Stimulated activated naive CD8-positive, alpha-beta T cell treated with anti-CD3 and anti-CD28 coated beads, Interleukin-15, Interleukin-2, amounts not matched to agents 100 ng/mL and 50 ng/mL, for 24 hours (primary cell): ENCODE results near the gene SORCS2.

Experiments
- H3K27ac Mint-ChIP-seq: one replicate; pipeline ENCODE4 v1.8.0; 2021; ENCODE audit warnings: mild to moderate bottlenecking, mixed read lengths
- H3K27me3 Mint-ChIP-seq: one replicate; pipeline ENCODE4 v1.8.0; 2021; ENCODE audit warnings: mixed read lengths
- H3K36me3 Mint-ChIP-seq: one replicate; pipeline ENCODE4 v1.8.0; 2021; ENCODE audit warnings: low read depth, mixed read lengths
- H3K4me1 Mint-ChIP-seq: one replicate; pipeline ENCODE4 v1.8.0; 2021; ENCODE audit warnings: low read depth, mixed read lengths
- H3K4me3 Mint-ChIP-seq: one replicate; pipeline ENCODE4 v1.8.0; 2021; ENCODE audit warnings: mild to moderate bottlenecking, mixed read lengths
- H3K9me3 Mint-ChIP-seq: one replicate; pipeline ENCODE4 v1.8.0; 2021; ENCODE audit warnings: mixed read lengths

Gene SORCS2

DNA sequence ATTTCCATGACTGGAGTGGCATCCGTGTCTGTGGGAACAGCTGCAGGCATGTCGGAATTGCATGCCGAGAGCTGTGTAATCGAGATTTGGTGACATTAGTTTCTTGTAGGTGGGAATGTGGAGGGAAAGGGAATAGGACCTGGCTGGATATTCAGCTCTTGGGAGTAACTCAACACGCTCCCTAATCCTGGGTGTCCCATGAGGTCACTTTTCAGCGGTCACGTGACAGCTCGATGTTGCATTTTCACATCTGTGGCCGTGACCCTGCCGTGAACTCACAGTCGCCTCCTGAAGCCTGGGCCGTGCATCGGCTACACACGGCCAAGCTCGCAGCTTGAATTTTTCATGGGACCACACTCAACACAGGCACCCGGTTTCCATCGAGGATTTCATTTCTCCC, 268.2 kb downstream of the SORCS2 start:
- Mint-ChIP-seq H3K27me3 (peaks cover 8% of the 10 kb centered on the region), H3K4me1 (no peaks in the 10 kb centered on the region), H3K27ac (no peak overlapping the region), H3K36me3 (no peaks in the 10 kb centered on the region), H3K9me3 (no peaks in the 10 kb centered on the region), H3K4me3 (no peak overlapping the region)

DNA sequence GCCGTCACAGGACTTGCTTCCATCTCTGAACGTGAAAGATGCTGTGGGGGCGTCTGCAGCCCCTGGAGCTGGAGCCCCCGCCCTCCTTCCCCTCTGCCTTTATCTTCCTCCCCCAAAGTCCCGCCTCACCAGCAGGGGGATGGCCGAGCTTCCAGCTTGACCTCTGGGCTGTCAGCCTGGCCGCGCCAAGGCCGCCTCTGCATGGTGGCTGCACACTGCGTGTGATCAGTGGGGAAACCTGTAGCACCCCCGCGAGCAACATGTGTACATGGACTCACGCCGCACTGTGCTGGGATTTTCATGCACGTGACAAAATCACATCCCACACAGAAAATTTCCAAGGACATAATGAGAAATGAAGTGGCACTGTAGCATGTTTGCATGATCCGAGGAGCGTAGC, 268.9 kb downstream of the SORCS2 start:
- Mint-ChIP-seq H3K4me3 (no peak overlapping the region), H3K9me3 (no peaks in the 10 kb centered on the region), H3K27ac (no peak overlapping the region), H3K27me3 (peaks cover 8% of the 10 kb centered on the region), H3K36me3 (no peaks in the 10 kb centered on the region), H3K4me1 (no peaks in the 10 kb centered on the region)

DNA sequence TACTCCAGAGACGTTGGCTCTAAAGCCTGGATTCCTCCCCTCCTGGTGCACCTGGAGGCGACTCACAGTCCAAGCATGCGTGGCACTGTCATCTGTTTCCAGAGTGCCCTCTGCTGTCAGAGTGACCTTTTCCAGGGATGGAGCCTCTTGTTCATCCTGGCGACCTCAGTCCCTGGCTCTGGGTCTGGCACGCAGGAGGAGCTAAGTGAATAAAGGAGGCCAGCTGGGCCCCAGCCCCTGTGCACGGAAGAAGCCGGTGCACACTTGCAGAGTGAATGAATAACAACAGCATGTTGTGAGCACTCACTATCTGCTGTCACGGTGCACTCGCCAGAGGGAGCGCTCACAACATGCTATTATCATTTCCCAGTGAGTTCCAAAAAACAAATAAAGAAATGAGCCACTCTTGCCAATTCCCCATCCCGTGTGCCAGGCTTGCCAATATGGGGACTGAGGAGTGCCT, 270.2 kb downstream of the SORCS2 start:
- Mint-ChIP-seq H3K27me3 (peaks cover 8% of the 10 kb centered on the region), H3K9me3 (no peaks in the 10 kb centered on the region), H3K36me3 (no peaks in the 10 kb centered on the region), H3K27ac (no peak overlapping the region), H3K4me1 (no peaks in the 10 kb centered on the region), H3K4me3 (no peak overlapping the region)

DNA sequence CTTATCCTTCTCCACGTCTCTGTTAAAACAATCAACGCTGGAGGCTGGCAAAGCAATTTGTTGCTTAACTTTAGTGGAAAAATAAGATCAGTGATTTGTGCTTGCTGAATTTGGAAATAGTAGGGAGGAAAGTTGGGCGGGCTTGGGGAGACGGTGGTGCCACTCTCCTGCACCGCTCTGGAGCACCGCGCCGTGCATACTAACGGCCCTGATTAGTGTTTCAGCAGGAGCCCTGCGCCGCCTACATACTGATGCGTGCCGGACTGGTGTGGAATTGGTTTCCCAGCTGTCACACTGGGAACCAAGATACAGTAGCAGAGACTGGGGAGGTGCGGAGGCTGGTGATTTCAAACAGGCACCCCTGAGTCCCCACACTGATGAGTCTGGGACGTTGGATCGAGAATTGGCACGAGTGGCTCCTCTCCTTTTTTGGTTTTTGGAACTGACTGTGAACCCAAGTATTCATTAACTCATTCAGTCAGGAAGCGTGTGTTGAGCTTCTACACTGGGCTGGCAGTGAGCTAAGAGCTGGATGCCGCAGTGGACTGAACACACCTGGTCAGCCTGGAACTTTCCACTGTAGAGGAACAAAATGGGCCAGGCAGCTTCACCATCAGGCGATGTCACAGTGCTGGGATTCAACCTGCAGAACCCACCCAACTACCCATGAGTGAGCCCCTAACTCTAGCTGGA, 271.4 kb downstream of the SORCS2 start:
- H3K27me3 Mint-ChIP-seq, result peaks cover 8% of the 10 kb centered on the region
- H3K27ac Mint-ChIP-seq, result no peak overlapping the region
- no peaks in the 10 kb centered on the region for H3K4me1 Mint-ChIP-seq
- H3K4me3 Mint-ChIP-seq, result no peak overlapping the region
- no peaks in the 10 kb centered on the region for H3K36me3 Mint-ChIP-seq
- no peaks in the 10 kb centered on the region for H3K9me3 Mint-ChIP-seq

DNA sequence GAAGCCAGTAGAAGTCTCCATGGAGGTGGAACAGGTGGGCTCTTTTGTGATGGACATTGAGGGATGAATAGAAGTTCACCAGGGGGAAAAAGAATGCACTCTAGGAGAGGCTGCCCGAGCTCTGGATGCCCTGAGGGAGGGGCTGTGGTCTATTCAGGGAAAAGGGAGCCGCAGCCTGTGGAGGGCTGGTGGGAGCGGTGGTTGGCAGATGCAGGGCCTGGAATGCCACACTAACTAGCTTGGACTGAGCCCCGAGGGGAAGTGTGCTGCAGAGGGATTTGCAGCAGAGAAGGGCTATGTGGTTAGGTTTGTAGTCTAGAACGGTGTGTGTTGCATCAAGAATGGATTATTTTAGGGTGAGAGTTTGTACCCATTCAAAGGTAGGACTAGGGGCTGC, 271.9 kb downstream of the SORCS2 start:
- Mint-ChIP-seq H3K4me3 (no peak overlapping the region), H3K27ac (no peak overlapping the region), H3K36me3 (no peaks in the 10 kb centered on the region), H3K9me3 (no peaks in the 10 kb centered on the region), H3K27me3 (peaks cover 8% of the 10 kb centered on the region), H3K4me1 (no peaks in the 10 kb centered on the region)

DNA sequence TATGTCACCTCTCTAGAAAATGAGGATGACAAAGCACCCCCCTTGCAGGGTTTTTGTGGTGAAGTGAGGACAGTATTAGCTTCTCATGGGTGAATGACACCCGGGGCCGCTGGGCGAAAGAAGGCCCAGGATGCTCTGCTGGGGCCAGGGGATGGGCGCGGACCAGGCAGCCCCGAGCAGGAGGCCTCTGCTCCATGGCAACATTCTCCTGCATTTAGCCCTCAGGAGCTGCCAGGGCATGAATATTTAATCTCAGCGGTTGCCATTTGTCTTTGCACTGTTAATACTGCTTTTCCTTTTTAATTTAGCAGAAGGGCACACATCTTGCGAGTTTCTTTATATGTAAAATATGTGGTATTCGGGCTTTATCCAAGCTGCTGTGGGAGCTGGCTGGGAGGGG, 272.7 kb downstream of the SORCS2 start:
- Mint-ChIP-seq H3K4me3 (no peak overlapping the region), H3K4me1 (no peaks in the 10 kb centered on the region), H3K27ac (no peak overlapping the region), H3K9me3 (no peaks in the 10 kb centered on the region), H3K27me3 (peaks cover 8% of the 10 kb centered on the region), H3K36me3 (no peaks in the 10 kb centered on the region)

DNA sequence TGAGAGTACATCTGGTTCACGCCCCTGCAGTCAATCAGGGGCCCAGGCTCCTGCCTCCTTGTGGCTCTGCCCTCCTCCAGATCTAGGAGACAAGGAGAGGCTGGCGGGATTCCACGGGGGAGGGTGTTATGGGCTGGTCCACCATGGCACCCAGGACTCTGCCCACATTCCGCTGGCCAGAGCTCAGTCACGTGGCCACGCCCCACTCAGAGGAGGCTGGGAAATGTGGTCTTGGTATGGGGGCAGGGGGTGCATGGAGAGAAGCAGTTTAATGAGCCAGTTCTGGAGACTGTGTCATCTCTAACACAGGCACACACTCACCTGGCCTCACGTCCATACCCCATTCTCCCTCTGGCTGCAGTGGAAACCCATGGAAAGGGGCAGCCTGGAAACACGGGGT, 273.9 kb downstream of the SORCS2 start:
- H3K4me3 Mint-ChIP-seq, result no peak overlapping the region

DNA sequence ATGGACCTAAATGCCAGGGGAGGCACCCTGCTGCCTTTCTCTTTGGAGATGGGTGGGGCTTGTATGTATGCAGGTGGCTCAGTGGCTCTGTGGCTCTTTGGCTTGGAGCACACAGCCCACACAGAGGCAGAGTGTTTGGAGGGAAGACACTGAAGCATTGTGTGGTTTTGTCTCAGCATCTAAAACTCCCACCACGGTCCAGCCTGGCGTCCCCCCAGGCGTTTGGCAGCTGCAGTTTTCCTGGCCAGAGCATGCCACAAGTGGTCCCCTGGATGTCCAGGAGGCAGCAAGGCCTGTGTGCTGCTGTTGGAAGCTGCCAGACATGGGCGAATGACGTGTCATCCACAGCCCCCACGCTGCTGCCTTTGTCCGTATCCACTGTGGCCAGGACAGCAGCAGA, 274.6 kb downstream of the SORCS2 start:
- Mint-ChIP-seq H3K9me3 (no peaks in the 10 kb centered on the region), H3K4me1 (no peaks in the 10 kb centered on the region), H3K36me3 (no peaks in the 10 kb centered on the region), H3K27me3 (peaks cover 10% of the 10 kb centered on the region), H3K27ac (no peak overlapping the region), H3K4me3 (no peak overlapping the region)

More for the DNA sequence above, 273.9 kb downstream of the SORCS2 start:
- H3K27me3 Mint-ChIP-seq, result peaks cover 11% of the 10 kb centered on the region
- H3K9me3 Mint-ChIP-seq, result no peaks in the 10 kb centered on the region
- H3K4me1 Mint-ChIP-seq, result no peaks in the 10 kb centered on the region
- H3K27ac Mint-ChIP-seq, result no peak overlapping the region
- H3K36me3 Mint-ChIP-seq, result no peaks in the 10 kb centered on the region

DNA sequence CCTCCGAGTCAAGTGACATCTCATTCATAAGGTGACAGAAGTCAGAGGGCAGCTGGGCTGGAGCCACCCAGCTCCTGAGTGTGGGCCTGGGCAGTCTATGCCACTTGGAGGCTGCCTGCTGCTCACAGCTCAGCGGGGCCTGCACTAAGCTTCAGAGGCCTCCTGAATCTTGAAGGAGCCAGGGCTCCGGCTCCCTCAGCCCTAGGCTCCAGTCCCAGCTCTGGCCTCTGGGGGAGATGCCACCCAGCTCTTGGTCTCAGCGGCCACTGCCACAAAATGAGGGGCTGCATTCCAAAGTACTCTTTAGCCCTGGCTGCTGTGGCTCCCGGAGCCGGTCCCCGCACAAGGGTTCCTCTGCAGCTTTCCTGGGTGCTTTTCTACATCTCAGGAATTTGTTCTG, 275.1 kb downstream of the SORCS2 start:
- Mint-ChIP-seq H3K4me1 (no peaks in the 10 kb centered on the region), H3K9me3 (no peaks in the 10 kb centered on the region)

DNA sequence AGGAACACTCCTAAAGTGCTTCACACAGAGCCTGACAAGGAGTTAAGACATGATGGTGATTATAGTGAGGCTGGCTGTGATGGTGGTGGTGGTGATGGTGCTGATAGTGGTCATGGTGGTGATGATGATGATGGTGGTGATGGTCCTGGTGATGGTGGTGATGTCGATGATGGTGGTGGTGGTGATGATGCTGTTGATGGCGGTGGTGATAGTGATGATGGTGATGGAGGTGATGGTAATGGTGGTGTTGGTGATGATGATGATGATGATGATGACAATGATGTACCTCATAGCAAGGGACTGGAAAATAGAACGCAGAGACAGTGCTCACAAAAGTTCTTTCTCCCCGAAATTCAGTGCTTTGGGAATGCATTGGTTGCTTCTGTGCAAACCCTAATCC, 276.7 kb downstream of the SORCS2 start:
- no peaks in the 10 kb centered on the region for H3K9me3 Mint-ChIP-seq
- H3K36me3 Mint-ChIP-seq, result no peaks in the 10 kb centered on the region
- no peak overlapping the region for H3K27ac Mint-ChIP-seq
- no peak overlapping the region for H3K4me3 Mint-ChIP-seq
- no peaks in the 10 kb centered on the region for H3K4me1 Mint-ChIP-seq
- H3K27me3 Mint-ChIP-seq, result peaks cover 19% of the 10 kb centered on the region

More for the DNA sequence above, 275.1 kb downstream of the SORCS2 start:
- no peak overlapping the region for H3K4me3 Mint-ChIP-seq
- H3K27ac Mint-ChIP-seq, result no peak overlapping the region
- no peaks in the 10 kb centered on the region for H3K36me3 Mint-ChIP-seq
- peaks cover 11% of the 10 kb centered on the region for H3K27me3 Mint-ChIP-seq

DNA sequence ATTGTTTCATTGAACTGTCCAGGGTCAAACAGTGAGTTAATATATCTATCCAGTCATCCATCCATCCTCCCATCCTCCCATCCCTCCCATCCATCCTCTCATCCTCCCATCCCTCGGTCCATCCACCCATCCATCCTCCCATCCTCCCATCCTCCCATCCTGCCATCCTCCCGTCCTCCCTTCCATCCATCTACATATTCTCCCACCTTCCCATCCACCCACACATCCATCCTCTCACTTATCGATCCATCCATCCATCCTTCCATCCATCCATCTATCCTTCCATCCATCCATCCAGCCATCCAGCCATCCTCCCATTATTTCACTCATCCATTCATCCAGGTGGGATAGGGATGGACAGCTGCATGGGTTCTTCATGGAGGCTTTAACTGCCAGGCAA, 277.8 kb downstream of the SORCS2 start:
- H3K36me3 Mint-ChIP-seq, result no peaks in the 10 kb centered on the region

DNA sequence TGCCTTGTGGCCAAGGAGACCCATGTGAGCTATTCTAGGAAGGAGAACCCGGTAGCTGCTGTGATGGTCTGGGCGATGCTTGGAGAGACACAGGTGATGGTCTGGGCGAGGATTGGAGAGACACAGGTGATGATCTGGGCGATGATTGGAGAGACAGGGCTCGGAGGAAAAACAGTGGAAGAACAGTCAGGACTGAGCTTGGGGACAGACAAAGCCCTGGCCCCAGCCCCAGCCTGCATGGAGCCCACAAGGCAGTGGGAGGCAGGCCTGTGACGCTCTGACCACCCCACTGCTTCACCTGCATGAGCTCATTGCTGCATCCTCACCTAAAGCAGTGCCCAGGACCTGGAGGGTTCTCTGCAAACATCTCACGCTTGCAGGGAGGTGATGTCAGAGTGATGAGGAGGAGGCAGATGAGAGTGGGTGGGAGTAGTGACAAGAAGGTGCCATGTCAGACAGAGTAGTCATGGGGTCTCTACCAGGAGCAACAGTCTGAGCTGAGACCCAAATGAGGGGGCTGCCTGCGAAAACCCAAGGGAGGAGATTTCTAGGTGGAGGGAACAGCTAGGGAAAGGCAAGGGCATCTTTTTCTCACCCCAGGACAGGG, 278.3 kb downstream of the SORCS2 start:
- Mint-ChIP-seq H3K4me1 (no peaks in the 10 kb centered on the region), H3K27me3 (peaks cover 19% of the 10 kb centered on the region), H3K36me3 (no peaks in the 10 kb centered on the region), H3K4me3 (no peak overlapping the region), H3K27ac (no peak overlapping the region), H3K9me3 (no peaks in the 10 kb centered on the region)

More for the DNA sequence above, 277.8 kb downstream of the SORCS2 start:
- Mint-ChIP-seq H3K27ac (no peak overlapping the region), H3K9me3 (no peaks in the 10 kb centered on the region), H3K4me3 (no peak overlapping the region), H3K27me3 (peaks cover 19% of the 10 kb centered on the region), H3K4me1 (no peaks in the 10 kb centered on the region)

DNA sequence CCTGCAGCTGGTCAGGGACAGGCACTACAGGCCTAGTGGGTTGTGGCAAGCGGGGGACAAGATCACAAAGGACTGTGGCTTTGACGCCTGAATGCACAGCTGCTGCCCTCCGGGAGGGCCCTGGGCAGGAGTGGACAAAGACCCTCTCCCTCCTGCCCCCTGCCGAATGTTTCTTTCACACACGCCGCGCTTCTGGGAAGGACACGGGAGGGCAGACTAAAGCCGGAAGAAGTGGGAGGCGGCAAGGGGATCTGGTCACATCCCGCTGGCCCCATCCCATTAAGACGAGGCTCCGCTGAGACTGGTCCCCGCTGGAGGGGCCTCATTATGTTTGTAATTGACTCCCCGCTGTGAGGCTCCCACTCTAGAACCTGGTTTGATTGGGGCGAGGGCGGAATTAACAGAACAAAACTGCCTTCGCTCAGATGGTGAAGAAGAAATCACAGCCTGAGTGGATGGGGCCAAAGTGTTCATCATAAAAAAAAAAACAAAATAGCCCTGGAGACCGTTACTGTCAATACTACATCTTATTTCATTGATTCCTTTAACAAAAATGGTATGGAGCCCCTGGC, 280.2 kb downstream of the SORCS2 start:
- peaks cover 19% of the 10 kb centered on the region for H3K27me3 Mint-ChIP-seq
- no peaks in the 10 kb centered on the region for H3K4me1 Mint-ChIP-seq
- no peaks in the 10 kb centered on the region for H3K9me3 Mint-ChIP-seq
- no peak overlapping the region for H3K4me3 Mint-ChIP-seq
- no peak overlapping the region for H3K27ac Mint-ChIP-seq
- no peaks in the 10 kb centered on the region for H3K36me3 Mint-ChIP-seq

DNA sequence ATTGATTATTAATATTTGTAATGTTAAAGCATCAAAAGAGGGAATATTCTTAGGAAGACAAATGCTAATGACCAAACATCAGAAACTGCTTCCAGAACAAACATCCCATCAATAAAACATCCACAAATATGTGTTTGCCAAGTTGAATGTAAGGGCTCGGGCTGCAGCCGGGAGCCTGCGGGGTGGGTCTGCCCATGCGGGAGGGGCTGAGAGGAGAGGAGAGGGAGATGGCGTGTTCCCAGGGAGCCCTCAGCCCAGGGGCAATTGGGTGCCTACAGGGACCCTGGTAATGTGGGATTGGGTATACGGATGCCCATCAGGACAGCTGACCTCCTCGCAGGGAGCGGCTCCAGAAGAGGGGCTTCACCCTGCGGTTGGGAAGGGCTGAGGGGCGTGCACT, 280.7 kb downstream of the SORCS2 start:
- H3K4me1 Mint-ChIP-seq, result no peaks in the 10 kb centered on the region
- no peaks in the 10 kb centered on the region for H3K9me3 Mint-ChIP-seq
- no peak overlapping the region for H3K4me3 Mint-ChIP-seq
- no peak overlapping the region for H3K27ac Mint-ChIP-seq
- peaks cover 19% of the 10 kb centered on the region for H3K27me3 Mint-ChIP-seq
- no peaks in the 10 kb centered on the region for H3K36me3 Mint-ChIP-seq

DNA sequence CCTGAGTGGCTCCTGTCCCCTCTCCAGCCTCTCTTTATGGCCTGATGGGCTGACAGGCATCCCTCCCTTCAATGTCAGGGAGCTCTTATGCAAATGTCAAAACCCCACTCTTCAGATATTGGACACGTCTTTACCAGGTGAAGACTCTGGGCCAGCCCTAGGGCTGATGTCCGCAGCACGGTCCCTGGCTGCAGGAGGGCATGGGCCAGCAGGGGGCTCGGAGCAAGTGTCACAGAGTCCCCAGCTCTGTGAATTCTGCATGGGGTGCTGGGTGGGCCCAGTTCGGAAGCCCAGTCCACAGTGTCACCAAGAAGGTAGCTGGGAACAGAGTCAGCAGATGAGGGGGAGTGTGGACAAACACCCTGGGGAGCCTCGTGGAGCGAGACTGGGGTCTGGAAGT, 282.0 kb downstream of the SORCS2 start:
- Mint-ChIP-seq H3K36me3 (no peaks in the 10 kb centered on the region), H3K9me3 (no peaks in the 10 kb centered on the region), H3K27me3 (peaks cover 19% of the 10 kb centered on the region), H3K4me1 (no peaks in the 10 kb centered on the region), H3K4me3 (no peak overlapping the region), H3K27ac (no peak overlapping the region)
